ENCODE data around the gene IQGAP2.

Gene IQGAP2

DNA sequence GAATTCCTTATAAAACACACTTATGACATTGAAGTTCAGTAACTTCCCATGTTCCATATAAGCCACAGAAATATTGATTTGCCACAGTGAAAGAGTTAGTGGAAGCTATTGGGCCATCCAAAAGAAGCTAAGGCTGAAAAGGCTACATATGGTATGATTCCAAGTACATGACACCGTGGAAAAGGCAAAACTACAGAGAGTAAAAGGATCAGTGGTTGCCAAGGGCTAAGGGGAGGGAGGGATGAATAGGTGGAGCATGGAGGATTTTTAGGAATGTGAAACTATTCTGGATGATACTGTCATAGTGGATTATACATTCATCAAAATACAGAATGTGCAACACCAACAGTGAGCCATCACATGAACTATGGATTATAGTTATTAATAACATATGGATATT lies 110.4 kb downstream of the IQGAP2 start (continued):
- TF ChIP-seq ZNF426 (tag by site-specific recombination; IDR thresholded peaks at IDR 0.05) = no peak

- Histone ChIP-seq H3K9me3 (ENCODE audit: control insufficient read depth, insufficient read depth, low read depth, low read length) (no peaks in the 10 kb centered on the region), H3K27ac (ENCODE audit: extremely low read depth, low read depth, low read length) (no peak overlapping the region), H3K36me3 (ENCODE audit: control insufficient read depth in 2 of 2, insufficient read depth in 1 of 2, low read length in 2 of 2) (no peaks in the 10 kb centered on the region), H3K4me1 (ENCODE audit: control insufficient read depth, insufficient read depth, low read length) (no peaks in the 10 kb centered on the region), H3K4me3 (ENCODE audit: low read depth, low read length) (no peak overlapping the region)
- TF ChIP-seq BCL11B (tag by site-specific recombination; IDR thresholded peaks at IDR 0.05; ENCODE audit: low read depth) (no peak), ZIC2 (tag by site-specific recombination; IDR thresholded peaks at IDR 0.05) (no peak), ZNF324 (tag by site-specific recombination; IDR thresholded peaks at IDR 0.05) (no peak), ZBTB8A (tag by site-specific recombination; IDR thresholded peaks at IDR 0.05) (no peak), ZSCAN30 (tag by site-specific recombination; IDR thresholded peaks at IDR 0.05) (no peak), ZNF843 (tag by site-specific recombination; IDR thresholded peaks at IDR 0.05) (no peak), ZBTB7A (tag by site-specific recombination; IDR thresholded peaks at IDR 0.05; ENCODE audit: low read depth) (no peak), ZBTB48 (tag by site-specific recombination; IDR thresholded peaks at IDR 0.05) (no peak), ZNF600 (tag by site-specific recombination; IDR thresholded peaks at IDR 0.05) (no peak)
- TF ChIP-seq, protein P1, sequence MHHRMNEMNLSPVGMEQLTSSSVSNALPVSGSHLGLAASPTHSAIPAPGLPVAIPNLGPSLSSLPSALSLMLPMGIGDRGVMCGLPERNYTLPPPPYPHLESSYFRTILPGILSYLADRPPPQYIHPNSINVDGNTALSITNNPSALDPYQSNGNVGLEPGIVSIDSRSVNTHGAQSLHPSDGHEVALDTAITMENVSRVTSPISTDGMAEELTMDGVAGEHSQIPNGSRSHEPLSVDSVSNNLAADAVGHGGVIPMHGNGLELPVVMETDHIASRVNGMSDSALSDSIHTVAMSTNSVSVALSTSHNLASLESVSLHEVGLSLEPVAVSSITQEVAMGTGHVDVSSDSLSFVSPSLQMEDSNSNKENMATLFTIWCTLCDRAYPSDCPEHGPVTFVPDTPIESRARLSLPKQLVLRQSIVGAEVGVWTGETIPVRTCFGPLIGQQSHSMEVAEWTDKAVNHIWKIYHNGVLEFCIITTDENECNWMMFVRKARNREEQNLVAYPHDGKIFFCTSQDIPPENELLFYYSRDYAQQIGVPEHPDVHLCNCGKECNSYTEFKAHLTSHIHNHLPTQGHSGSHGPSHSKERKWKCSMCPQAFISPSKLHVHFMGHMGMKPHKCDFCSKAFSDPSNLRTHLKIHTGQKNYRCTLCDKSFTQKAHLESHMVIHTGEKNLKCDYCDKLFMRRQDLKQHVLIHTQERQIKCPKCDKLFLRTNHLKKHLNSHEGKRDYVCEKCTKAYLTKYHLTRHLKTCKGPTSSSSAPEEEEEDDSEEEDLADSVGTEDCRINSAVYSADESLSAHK (tag by site-specific recombination; IDR thresholded peaks at IDR 0.05) = no peak
- TF ChIP-seq, protein P2, sequence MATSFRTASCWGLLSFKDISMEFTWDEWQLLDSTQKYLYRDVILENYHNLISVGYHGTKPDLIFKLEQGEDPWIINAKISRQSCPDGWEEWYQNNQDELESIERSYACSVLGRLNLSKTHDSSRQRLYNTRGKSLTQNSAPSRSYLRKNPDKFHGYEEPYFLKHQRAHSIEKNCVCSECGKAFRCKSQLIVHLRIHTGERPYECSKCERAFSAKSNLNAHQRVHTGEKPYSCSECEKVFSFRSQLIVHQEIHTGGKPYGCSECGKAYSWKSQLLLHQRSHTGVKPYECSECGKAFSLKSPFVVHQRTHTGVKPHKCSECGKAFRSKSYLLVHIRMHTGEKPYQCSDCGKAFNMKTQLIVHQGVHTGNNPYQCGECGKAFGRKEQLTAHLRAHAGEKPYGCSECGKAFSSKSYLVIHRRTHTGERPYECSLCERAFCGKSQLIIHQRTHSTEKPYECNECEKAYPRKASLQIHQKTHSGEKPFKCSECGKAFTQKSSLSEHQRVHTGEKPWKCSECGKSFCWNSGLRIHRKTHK (tag by site-specific recombination; IDR thresholded peaks at IDR 0.05) = no peak
- ChIA-PET CTCF (no interaction called here), POLR2A (no interaction called here)
These were observed 111.2 kb downstream of the IQGAP2 start for GRCh38 chr5:76514292-76514691.

DNA sequence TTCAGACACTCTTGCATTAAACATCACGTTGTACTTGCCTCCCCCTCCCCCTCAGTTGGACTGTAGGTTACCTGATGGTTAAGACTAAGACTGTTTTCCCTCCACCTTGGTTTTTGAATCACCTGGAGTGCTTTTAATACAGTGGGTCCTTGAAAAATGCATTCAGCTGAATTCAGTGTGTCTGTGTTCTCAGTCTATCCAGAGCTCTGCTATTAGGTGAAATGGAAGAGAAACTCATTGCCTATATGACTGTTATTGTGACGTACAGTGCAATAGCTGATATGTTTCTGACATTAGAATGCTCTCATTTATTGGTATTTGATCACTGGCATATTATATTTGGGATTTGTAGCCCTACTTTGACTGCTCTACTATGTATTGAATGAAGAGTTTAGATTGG lies 111.6 kb downstream of the IQGAP2 start:
- no peak overlapping the region for H3K4me3 ChIP-seq (ENCODE audit: low read depth, low read length)
- TF ChIP-seq BCL11A (tag by site-specific recombination; IDR thresholded peaks at IDR 0.05; ENCODE audit: low read depth) = no peak
- no peak for TF ChIP-seq PRDM1 (tag by site-specific recombination; IDR thresholded peaks at IDR 0.05)
- TF ChIP-seq ZNF510 (tag by site-specific recombination; IDR thresholded peaks at IDR 0.05; ENCODE audit: insufficient replicate concordance) = no peak
- TF ChIP-seq ZSCAN4 (tag by site-specific recombination; IDR thresholded peaks at IDR 0.05) = no peak
- TF ChIP-seq ZNF394 (tag by site-specific recombination; IDR thresholded peaks at IDR 0.05; ENCODE audit: borderline replicate concordance) = no peak
- TF ChIP-seq ZNF76 (tag by site-specific recombination; IDR thresholded peaks at IDR 0.05; ENCODE audit: borderline replicate concordance, low read depth) = no peak
- TF ChIP-seq ZNF629 (tag by site-specific recombination; IDR thresholded peaks at IDR 0.05) = no peak
- TF ChIP-seq ZNF548 (tag by site-specific recombination; IDR thresholded peaks at IDR 0.05) = no peak
- no peak for TF ChIP-seq ZBTB17 (tag by site-specific recombination; IDR thresholded peaks at IDR 0.05)
- H3K36me3 ChIP-seq (ENCODE audit: control insufficient read depth in 2 of 2, insufficient read depth in 1 of 2, low read length in 2 of 2) = no peaks in the 10 kb centered on the region
- CTCF ChIA-PET = no interaction called here
- no peaks in the 10 kb centered on the region for H3K9me3 ChIP-seq (ENCODE audit: control insufficient read depth, insufficient read depth, low read depth, low read length)
- no peaks in the 10 kb centered on the region for H3K4me1 ChIP-seq (ENCODE audit: control insufficient read depth, insufficient read depth, low read length)
- POLR2A ChIA-PET = no interaction called here
- no peak overlapping the region for H3K27ac ChIP-seq (ENCODE audit: extremely low read depth, low read depth, low read length)

Data from HEK293 (cell line).